C4-2B (cell line): ENCODE measurements around the gene HSD3B1.
A peak's percentile ranks its signal among the peaks of the same experiment; 100 is the strongest.
"Not testable (repeated sequence)": the region's sequence is repeated elsewhere in the genome, so short reads cannot be mapped to it uniquely, and the experiment has no call there.

ENCODE experiments used
- H3K27ac ChIP-seq: fragments of 450-650 bp; 2 replicates; pipeline ENCODE4 v1.5.1; 2017
- CTCF ChIP-seq: fragments of 450-650 bp; conservative IDR thresholded peaks from 2 replicates; pipeline ENCODE4 v1.5.1; 2017; ENCODE audit warnings: mild to moderate bottlenecking
- ZFX ChIP-seq: fragments of 450-650 bp; IDR thresholded peaks from 2 replicates; pipeline ENCODE4 v1.6.1; 2017

Gene HSD3B1

GRCh38 chr1:119546641-119547040 is 39.6 kb downstream of the HSD3B1 start:
- H3K27ac ChIP-seq: no peak overlapping the region
- TF ChIP-seq CTCF (no peak), ZFX (no peak)

- TF ChIP-seq CTCF: no peak
- TF ChIP-seq ZFX: no peak
- H3K27ac ChIP-seq: no peak overlapping the region
Measured at GRCh38 chr1:119547306-119547705, 40.3 kb downstream of the HSD3B1 start.

GRCh38 chr1:119547805-119548204 is 40.8 kb downstream of the HSD3B1 start:
- TF ChIP-seq ZFX (no peak), CTCF (no peak)
- no peak overlapping the region for H3K27ac ChIP-seq

GRCh38 chr1:119549719-119550132 is 42.7 kb downstream of the HSD3B1 start:
- TF ChIP-seq ZFX (no peak), CTCF (peak; percentile 82)
- no peak overlapping the region for H3K27ac ChIP-seq

- no peak for TF ChIP-seq ZFX
- no peak for TF ChIP-seq CTCF
- no peak overlapping the region for H3K27ac ChIP-seq
Measured at GRCh38 chr1:119550381-119550780, 43.4 kb downstream of the HSD3B1 start.

- TF ChIP-seq ZFX: no peak
- TF ChIP-seq CTCF: no peak
- H3K27ac ChIP-seq: no peak overlapping the region
Measured at GRCh38 chr1:119551218-119551617, 44.2 kb downstream of the HSD3B1 start.

GRCh38 chr1:119552656-119553055 is 45.6 kb downstream of the HSD3B1 start:
- H3K27ac ChIP-seq: not testable (repeated sequence)

GRCh38 chr1:119553302-119554071 is 46.5 kb downstream of the HSD3B1 start:
- H3K27ac ChIP-seq: not testable (repeated sequence)
